HG03442 (cell line): ENCODE measurements around the gene MON2.
"Not testable (repeated sequence)": the region's sequence is repeated elsewhere in the genome, so short reads cannot be mapped to it uniquely, and the experiment has no call there.

Experiments
- ATAC-seq: cut with Tn5 transposase; IDR thresholded peaks from one replicate; pipeline ENCODE4 v1.9.1; 2021; ENCODE audit warnings: mild to moderate bottlenecking, moderate library complexity; ENCODE audit not compliant: unreplicated experiment

MON2 gene

DNA sequence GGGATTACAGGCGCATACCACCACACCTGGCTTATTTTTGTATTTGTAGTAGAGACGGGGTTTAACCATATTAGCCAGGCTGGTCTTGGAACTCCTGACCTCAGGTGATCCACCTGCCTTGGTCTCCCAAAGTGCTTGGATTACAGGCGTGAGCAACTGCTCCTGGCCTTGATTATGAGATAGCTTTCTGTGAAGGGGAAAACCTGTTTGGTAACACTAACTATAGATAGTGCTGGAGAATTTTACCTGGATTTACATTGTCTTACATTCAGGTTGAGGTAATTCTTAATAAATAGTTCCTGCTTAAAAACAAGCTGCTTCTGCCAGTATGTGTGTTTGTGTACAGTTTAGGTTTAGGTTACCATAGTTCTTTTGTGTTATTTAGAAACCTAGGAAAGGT, 77.1 kb downstream of the MON2 start:
- no peak for ATAC-seq

DNA sequence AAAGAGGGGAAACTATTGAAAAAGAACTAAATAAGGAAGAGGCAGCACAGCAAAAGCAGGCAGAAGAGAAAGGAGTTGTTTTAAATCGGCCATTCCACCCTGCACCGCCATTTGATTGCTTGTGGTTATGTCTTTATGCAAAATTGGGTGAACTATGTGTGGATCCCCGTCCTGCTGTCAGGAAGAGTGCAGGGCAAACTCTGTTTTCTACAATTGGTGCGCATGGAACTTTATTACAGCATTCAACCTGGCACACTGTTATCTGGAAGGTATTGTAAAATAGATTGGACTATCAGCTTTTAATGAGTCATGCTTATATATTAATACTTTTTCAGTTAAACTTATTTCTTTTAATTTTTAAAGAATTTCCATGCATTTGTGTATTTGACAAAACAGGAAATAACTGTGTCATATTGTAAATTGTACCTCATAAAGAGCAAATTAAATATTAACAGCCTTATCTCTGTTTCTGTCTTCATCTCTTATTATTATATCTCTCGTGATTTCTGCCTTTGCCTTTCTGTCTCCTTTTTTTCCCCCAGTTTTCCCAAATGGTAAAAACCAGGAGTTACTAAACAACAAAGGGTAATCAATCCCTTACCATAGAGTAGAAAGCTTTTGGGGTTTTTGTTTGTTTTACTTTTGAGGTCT, 86.4 kb downstream of the MON2 start:
- ATAC-seq: no peak

DNA sequence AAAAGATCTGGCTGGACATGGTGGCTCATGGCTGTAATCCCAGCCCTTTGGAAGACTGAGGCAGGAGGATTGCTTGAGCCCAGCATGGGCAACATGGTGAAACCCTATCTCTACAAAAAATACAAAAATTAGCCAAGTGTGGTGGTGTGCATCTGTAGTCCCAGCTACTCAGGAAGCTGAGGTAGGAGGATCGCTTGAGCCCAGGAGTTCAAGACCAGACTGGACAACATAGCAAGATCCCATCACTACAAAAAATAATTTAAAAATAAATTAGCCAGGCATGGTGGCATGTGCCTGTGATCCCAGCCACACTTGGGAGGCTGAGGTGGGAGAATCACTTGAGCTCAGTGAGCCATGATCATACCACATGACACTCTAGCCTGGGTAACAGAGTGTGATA, 92.7 kb downstream of the MON2 start:
- ATAC-seq: not testable (repeated sequence)

DNA sequence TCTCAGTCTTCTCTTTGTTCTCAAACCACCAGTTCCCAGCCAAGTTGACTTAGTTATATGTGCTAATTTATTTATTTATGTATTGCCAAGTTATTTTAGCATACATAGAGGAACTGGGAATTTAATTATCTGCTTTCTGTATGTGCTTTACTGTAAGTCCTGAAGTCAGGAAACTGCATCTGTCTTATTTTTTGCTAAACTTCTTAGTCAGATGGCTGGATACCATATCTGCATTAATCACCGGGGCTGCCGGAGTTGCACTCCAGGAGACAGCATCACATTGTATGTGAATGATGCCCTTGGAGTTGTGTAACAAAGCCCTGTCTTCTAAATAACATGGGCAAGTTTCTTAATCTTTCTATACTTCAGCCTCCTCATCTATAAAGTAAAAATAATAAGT, 96.2 kb downstream of the MON2 start:
- ATAC-seq: no peak

DNA sequence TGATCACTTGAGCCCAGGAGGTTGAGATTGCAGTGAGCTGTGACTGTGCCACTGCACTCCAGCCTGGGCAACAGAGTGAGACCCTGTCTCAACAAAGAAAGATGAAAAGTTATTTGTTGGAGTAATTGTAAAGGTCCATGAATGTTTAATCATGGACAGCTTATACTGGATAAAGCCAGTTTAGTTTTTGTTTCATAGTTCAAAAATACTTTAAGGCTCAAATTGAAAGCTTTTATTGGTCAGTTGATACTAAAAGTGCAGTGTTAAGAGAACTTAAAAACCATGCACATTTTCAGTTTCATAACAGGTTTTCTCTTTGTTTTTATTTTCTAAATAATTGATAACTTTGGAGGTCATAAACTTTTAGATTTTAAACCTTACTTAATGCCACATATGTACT, 108.4 kb downstream of the MON2 start:
- ATAC-seq: no peak

DNA sequence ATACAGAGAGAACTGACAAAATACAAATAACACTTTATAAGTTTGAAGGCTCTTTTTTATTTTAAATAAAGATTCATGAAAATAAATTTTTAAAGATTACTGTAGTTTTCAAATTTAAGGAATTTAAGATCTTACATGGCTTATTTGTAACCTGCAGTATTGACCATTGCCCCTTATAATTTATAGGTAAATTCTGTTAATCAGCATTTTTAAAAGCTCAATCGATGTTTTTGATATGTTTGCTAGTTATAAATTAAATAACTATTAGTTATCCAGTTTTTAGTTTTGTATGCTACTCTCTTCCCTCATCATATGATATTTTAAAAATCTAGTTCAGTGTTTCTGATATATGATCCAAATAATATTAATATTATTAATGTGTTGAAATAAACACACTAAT, 109.9 kb downstream of the MON2 start:
- no peak for ATAC-seq

DNA sequence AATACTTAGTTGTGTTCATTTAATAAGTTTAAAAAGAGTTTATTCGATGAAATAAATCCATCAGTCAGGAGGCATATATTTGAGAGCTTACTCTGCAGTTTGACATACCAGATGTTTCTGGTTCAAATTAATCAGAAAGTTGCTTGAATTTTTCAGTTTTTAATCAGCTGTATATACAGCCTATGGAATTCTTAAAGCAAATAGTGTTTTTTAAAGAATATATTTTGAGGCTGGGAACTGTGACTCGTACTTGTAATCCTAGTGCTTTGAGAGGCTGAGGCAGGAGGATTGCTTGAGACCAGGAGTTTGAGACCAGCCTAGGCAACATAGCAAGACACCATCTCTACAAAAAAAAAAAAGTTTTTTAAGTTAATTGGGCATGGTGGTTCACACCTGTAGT, 112.1 kb downstream of the MON2 start:
- no peak for ATAC-seq

DNA sequence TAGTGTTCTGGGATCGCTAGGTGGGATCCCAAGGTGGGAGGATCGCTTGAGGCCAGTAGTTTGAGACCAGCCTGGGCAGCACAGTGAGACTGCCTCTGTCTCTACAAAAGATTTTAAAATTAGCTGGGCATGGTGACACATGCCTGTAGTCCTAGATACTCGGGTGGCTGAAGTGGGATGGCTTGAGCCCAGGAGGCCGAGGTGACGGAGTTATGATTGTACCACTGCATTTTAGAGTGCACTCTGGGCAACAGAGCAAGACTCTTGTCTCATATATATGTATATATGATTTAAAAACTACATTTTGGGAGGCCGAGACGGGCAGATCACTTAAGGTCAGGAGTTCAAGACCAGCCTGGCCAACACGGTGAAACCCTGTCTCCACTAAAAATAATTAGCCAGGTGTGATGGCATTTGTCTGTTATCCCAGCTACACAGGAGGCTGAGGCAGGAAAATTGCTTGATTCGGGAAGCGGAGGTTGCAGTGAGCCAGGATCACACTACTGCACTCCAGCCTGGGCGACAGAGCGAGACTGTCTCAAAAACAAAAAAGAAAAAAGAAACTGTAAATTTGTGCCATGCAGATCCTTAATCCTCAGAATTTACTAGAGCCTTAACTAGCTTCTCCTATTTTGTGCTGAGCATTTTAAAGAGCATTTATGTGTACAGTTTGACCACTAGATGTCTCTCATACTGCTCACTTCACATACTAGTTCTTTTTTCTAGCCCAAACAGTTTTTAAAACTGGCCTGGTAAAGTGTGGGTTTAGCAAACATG, 114.8 kb downstream of the MON2 start:
- ATAC-seq: peak; percentile 86

DNA sequence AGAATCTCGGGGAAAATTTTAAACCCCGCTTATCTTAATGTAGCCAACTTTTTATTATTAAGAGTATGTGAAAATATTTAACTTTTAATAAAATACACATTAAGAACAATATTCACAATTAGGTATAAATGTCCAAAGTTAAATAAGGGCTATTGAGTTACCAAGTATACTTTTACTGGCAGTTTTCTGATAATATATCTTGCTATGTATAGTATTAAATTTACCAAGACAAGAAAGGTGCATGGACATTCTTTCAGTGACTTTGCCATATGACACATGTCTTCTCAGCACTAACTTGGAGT, 115.4 kb downstream of the MON2 start:
- no peak for ATAC-seq

DNA sequence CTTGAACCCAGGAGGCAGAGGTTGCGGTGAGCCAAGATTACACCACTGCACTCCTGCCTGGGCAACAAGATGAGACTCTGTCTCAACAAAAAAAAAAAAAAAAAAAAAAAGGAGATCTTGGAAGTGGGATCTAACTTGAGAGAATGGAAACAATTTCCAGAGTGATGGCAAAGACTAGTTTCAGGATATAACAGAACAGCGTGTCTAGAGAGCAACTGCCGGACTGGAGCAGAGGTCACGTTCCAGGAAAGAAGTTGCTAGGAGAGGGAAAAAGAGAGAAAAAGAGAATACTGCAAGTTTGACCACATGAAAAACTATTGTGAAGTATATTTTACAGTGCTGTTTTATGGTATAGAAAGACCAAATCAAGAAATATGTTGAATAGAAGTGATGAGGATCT, 118.0 kb downstream of the MON2 start:
- no peak for ATAC-seq

DNA sequence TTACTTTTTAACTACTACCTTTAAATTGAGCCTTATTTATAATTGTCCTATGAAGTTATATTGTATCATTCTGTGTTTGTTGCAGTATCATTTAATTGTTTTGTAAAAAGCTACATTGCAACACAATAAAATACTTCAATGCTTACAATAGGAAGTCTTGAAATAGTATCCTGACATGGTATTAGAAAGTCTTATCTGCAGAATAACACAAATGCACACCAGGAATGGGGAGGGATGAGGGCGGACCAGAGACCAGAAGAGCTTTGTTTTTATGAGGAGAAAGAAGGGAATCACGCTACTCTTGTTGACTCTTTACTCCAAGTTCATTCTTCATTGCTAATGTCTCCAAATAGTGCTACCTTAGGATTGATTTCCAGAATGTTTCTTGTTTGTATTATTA, 120.2 kb downstream of the MON2 start:
- no peak for ATAC-seq

DNA sequence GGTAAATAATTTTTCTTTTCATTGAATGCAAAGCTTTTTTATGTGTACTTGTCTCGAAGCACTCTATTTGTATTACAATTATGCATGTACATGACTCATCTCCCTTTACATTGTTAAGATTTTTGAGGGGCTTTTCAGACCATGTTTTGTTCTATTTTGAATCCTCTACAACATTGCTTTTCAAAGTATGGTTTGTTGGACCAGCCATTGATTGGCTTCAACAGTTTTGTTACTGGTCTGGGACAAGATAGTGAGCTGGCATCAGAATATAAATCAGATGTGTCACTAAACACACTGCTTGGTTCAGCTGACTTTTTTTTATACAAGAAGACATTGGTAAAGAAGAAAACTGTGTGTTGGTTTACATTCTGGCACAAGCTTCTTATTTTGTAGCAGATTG, 122.3 kb downstream of the MON2 start:
- ATAC-seq: no peak

DNA sequence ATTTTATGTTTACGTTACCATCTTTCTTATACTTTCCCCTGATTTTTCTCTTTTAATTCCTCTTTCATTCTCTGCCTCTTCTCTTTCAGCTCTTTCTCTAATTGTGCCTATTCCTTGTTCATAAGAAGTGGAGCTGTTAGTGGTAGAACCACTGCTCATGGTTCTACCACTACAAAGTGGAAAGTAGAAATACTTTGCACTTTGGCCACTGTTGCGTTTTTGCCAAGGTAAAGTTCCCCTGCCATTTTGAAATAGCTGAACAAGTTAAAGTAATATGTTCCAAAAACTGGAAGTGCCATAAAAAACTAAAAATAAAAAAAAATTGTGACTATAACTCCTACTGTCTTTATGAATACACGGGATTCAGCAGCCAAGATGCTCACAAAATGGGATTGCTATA, 130.6 kb downstream of the MON2 start:
- no peak for ATAC-seq

DNA sequence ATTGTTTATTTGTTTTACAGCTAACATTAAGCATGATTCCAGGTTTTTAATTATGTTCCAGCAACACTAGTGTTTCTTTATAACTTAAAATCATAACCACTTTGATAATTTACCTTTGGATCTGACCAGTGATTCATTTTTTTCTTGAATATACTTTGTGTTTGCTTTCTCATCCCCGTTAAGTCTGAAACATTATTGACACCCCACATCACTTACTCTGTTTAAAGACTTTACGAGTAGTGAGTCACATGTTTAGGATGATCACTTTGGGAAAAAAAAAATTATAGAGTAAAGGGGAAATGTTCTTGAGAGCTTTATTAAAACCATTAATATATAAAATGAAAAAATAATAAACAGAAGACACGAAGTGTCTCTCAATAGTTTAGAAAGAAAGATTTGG, 132.2 kb downstream of the MON2 start:
- no peak for ATAC-seq

DNA sequence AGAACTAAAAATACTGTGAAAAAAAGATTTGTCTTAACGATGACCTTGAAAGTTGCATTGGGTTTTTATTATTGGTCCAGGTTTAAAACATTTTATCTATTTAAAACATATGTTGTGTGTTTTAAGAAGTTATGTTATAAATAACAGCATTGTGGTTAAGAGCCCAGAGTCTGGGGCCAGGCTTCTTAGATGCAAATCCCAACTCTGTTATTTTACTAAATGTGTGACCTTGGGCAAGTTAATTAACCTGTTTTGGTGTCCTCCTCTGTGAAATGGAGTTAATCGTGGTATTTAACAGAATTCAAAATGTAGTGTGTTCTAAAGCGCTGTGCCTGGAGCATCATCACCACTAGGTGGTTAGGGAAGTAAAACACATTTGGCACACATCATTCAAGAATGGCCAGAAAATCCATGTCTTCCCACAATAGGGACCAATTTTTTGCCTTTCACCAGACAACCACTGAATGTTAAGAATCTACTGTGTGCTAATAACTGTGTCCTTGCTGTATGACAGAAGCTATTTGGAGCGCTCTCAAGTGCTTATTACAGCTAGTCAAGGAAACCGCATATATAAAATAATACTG, 133.3 kb downstream of the MON2 start:
- ATAC-seq: no peak

DNA sequence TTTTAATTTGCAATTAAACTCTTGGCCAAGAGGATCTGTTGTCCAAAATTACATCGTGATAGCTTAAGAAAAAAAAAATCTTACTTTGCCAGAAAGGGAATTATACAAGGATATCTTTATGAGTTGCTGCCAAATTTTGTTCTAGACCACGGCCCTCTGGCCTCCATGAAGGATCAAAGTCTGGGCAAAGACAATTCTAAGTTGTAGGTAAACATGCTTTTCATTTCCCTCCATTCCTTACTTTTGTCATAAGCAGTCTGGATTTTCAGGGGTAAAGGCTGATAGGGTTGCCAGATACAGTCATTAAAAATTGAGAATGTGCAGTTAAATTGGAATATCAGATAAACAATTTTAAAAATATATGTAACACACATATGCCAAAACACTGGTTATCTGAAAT, 135.1 kb downstream of the MON2 start:
- ATAC-seq: no peak

DNA sequence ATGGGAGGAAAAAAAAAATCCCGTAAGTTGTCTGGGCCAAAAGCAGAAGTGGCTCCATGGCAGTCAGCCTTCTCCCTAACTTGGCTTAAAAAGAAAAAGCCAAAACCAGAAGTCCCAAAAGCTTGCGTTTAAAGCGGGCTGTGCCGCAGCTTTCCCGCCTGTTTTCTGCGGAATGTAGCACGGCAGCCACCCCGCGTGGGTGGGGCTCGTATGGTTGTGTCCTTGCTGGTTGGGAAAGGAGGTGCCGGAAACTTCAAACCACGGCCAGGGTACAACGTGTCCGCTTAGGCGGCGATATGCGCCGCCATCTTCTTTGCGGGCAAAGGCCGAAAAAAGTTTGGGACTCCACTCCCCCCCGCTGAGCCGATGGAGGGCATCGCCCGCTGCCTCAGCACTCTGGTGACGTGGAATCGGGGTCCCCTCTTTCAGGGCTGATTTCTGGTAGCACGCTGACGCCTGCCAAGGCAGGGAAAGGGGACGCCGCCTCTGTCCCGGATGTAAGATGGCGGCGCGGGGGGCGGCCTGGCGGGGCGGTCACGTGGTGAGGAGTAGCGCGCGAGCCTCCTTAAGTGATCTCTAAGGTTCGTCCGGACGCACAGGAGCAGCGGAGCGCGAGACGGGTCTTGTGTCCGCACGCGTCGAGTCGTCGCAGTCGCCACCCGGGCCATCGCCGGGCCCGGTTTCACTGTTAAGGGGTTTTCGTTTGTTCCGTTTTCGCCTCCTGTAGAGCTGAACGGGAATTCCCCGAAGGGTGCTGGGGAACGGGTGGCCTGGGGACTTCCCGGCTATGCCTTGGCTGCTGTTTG, 135.8 kb downstream of the MON2 start:
- ATAC-seq: peak; percentile 61

DNA sequence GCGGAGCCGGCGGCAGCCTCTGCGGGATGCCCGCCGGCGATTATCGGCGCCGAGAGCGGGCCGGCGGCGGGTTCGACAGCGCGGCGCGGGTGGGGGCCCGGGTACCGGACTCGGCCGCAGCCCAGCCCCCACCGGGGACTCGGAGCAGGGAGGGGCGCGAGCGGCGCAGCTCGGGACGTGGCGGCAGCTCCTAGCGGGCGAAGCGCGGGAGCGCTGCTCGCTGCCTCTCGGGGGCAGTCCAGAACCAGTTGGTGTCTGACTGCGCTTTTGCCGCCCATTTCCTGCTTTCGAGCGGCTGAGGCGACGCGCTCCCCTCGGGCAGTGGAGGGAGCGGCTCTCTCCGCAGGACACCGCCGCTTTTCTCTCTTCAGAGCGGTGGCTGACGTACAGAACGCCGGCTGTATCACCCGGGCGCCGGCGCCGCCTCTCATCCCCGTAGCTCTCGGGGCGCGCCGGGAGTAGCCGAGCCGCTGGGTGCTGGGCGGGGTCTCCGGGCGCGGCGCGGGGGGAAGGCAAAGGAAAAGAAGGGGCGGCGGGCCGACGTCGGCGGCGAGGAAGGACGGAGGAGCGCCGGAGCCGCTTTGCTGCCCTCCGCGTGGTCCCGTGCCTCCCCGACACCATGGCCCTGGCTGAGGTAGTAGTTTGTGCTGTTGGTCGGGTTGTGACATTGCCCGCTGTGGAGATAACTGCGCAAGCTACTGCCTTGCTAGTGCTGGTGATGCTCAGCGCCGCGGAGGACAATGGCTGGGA, 136.6 kb downstream of the MON2 start:
- peak; percentile 60 for ATAC-seq

DNA sequence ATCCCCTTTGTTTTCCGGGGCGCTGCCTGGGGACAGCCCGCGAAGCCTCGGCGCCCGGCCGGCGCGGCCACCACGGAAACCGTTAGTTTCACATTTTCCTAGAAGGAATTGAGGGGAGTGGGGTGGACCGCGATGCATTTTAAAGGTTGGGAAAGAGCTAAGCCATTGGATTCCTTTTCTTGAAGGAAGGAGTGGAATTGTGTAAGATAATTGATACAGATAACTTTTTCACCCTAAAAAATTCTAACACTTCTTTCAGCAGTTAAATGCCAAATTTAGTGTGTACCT, 137.1 kb downstream of the MON2 start:
- ATAC-seq: no peak

DNA sequence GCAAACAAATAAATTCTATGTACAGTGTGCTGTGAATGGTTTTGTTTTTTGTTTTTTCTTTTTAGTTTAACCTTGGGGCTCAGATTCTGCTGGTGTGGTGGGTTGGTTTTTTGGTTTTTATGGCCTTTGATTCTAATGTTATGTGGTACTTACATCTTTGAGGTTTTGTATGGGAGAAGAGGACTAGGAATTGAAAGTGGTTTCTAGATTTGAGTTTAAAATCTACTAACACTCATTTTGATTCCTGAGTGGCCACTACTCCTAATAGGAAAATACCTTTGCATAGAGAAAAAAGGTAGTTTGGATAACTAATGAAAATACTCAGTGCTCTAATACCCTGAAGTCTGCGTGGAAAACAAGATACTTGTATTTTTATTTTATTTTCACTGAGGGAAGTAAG, 137.7 kb downstream of the MON2 start:
- ATAC-seq: no peak

DNA sequence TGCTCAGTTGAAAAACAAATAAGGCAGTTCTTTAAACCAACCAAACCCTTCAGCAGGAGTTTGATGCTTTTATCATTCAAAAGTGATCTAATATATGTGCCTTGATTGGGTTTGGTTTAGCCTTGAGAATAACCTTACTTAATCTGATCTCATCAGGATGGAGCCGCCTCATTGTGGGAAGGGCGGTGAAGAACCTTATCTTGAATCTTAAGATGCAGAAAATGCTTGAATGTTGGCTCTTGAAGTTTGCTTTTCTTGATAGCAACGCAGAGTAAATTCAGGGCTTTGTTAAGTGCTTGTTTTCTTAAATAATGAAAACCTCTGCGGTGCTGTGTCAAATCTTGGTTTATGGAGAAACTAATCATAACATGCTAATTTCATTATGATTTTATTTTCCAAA, 138.2 kb downstream of the MON2 start:
- ATAC-seq: no peak
